SK-N-SH treated with all-trans-retinoic acid at 6 μM for 48 hours (cell line): ENCODE data around the gene CHCHD5.

Experiments used
- ATAC-seq: fragments of 200-7000 bp; cut with Tn5 transposase; 3 replicates; pipeline ENCODE4 v1.9.1; 2020; ENCODE audit warnings: mild to moderate bottlenecking, moderate library complexity
- ARNTL ChIP-seq: fragments of 450-650 bp; formaldehyde crosslinking; IDR thresholded peaks from 2 replicates; pipeline ENCODE4 v1.5.0; 2020; ENCODE audit warnings: low read depth, mild to moderate bottlenecking, moderate library complexity, borderline replicate concordance
- CSDC2 ChIP-seq: fragments of 250-450 bp; sonication (Bioruptor Pico); IDR thresholded peaks from 2 replicates; pipeline ENCODE4 v1.5.0; 2020; ENCODE audit warnings: mild to moderate bottlenecking, moderate library complexity
- GLIS3 ChIP-seq: fragments of 250-450 bp; sonication (Bioruptor Pico); IDR thresholded peaks from 2 replicates; pipeline ENCODE4 v1.5.0; 2020; ENCODE audit warnings: mild to moderate bottlenecking, moderate library complexity
- ISL1 ChIP-seq: fragments of 250-450 bp; sonication (Bioruptor Pico); IDR thresholded peaks from 2 replicates; pipeline ENCODE4 v2.1.2; 2022; ENCODE audit warnings: mild to moderate bottlenecking, moderate library complexity
- OSR1 ChIP-seq: fragments of 250-450 bp; sonication (Bioruptor Pico); IDR thresholded peaks from 2 replicates; pipeline ENCODE4 v1.8.0; 2022; ENCODE audit warnings: moderate library complexity, mild to moderate bottlenecking, inconsistent platforms
- PPARA ChIP-seq: fragments of 250-450 bp; sonication (Bioruptor Pico); IDR thresholded peaks from 2 replicates; pipeline ENCODE4 v1.5.0; 2020; ENCODE audit warnings: mild to moderate bottlenecking, borderline replicate concordance
- RARB ChIP-seq: fragments of 250-450 bp; sonication (Bioruptor Pico); IDR thresholded peaks from 2 replicates; pipeline ENCODE4 v1.8.0; 2021; ENCODE audit warnings: mild to moderate bottlenecking, moderate library complexity
- SNAI2 ChIP-seq: fragments of 250-450 bp; sonication (Bioruptor Pico); IDR thresholded peaks from 2 replicates; pipeline ENCODE4 v1.5.0; 2020; ENCODE audit warnings: mild to moderate bottlenecking, moderate library complexity
- TCF4 ChIP-seq: fragments of 250-450 bp; sonication (Bioruptor Pico); IDR thresholded peaks from 2 replicates; pipeline ENCODE4 v1.8.0; 2021; ENCODE audit warnings: mild to moderate bottlenecking, moderate library complexity, borderline replicate concordance
- TOX ChIP-seq: fragments of 250-450 bp; sonication (Bioruptor Pico); IDR thresholded peaks from 2 replicates; pipeline ENCODE4 v1.8.0; 2021; ENCODE audit warnings: mild to moderate bottlenecking, moderate library complexity, borderline replicate concordance
- ZC3H10 ChIP-seq: fragments of 250-450 bp; sonication (Bioruptor Pico); IDR thresholded peaks from 2 replicates; pipeline ENCODE4 v1.5.1; 2021; ENCODE audit warnings: mild to moderate bottlenecking, moderate library complexity
- ZFP3 ChIP-seq: fragments of 250-450 bp; sonication (Bioruptor Pico); IDR thresholded peaks from 2 replicates; pipeline ENCODE4 v1.5.0; 2020; ENCODE audit warnings: mild to moderate bottlenecking, moderate library complexity
- ZFP30 ChIP-seq: fragments of 450-650 bp; formaldehyde crosslinking; IDR thresholded peaks from 2 replicates; pipeline ENCODE4 v1.5.0; 2022; ENCODE audit warnings: mild to moderate bottlenecking, moderate library complexity
- ZNF565 ChIP-seq: fragments of 450-650 bp; formaldehyde crosslinking; conservative IDR thresholded peaks from 2 replicates; pipeline ENCODE4 v1.5.0; 2020; ENCODE audit warnings: low read depth, mild to moderate bottlenecking, moderate library complexity
- ZNF70 ChIP-seq: fragments of 450-650 bp; formaldehyde crosslinking; IDR thresholded peaks from 2 replicates; pipeline ENCODE4 v1.5.0; 2020; ENCODE audit warnings: mild to moderate bottlenecking, moderate library complexity
- TF ChIP-seq, protein P1 (sequence below): fragments of 250-450 bp; sonication (Bioruptor Pico); IDR thresholded peaks from 2 replicates; pipeline ENCODE4 v1.8.0; 2020; ENCODE audit warnings: mild to moderate bottlenecking, moderate library complexity, borderline replicate concordance
- TF ChIP-seq, protein P2 (sequence below): fragments of 250-450 bp; sonication (Bioruptor Pico); IDR thresholded peaks from 2 replicates; pipeline ENCODE4 v1.5.1; 2021; ENCODE audit warnings: mild to moderate bottlenecking, moderate library complexity
- TF ChIP-seq, protein P3 (sequence below): fragments of 250-450 bp; sonication (Bioruptor Pico); IDR thresholded peaks from 2 replicates; pipeline ENCODE4 v1.5.0; 2020; ENCODE audit warnings: mild to moderate bottlenecking, moderate library complexity
- TF ChIP-seq, protein P4 (sequence below): fragments of 250-450 bp; sonication (Bioruptor Pico); IDR thresholded peaks from 2 replicates; pipeline ENCODE4 v1.8.0; 2021; ENCODE audit warnings: low read depth, mild to moderate bottlenecking, moderate library complexity, borderline replicate concordance

CHCHD5 gene

DNA sequence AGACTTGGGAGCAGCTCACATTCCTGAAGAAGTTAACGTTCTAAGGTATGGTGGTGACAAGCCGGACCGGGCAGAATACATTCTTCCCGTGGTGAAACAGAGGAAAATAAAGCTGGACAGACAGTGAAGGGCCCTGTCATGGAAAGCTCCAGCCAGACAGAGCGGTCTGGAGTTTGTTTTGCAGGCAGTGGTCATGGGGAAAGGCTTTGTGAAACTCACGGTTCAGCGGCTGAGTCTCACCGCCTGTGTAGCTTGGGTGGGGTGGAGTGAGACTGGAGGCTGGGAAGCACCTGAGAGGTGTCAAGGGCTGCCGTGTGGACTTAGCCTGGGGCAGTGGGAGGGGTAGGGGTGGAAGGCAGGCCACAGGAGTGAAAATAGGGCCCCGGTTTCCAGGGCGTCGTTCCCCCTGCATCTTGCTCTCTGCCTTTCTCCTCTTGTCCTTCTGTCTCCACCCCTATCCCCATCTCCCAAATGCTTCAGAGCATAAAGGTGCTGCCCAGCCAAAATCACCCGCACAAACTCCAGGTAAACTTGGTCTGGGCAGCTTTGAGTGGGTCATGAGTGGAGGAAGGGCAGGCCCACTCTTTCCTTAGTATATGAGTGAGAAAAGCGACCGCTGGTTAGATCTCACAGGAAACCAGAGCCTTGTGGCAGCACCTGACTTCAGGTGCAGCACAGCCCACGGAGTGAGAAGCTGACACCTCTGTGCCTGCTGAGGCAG is 49.9 kb downstream of the CHCHD5 start:
- ATAC-seq, result no peak
- TF ChIP-seq TCF4 (CRISPR knock-in tag), result no peak

DNA sequence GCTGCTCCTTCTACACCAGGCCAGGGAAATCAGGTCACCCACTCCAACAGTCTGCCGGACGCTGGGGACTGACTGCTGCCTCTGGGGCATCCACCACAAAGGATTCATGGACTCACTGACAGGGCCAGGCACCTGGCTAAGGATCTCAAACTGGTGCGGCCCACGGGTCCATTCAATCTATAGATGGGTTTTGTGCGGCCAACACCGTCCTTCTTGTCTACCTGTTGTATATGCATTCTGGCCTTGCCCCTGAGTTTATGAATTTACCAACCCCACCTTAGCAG is 50.4 kb downstream of the CHCHD5 start:
- TF ChIP-seq ZNF70 (CRISPR knock-in tag), result no peak
- TF ChIP-seq ZFP3 (CRISPR knock-in tag), result no peak
- TF ChIP-seq TOX (CRISPR knock-in tag), result no peak
- no peak for TF ChIP-seq ZNF565 (CRISPR knock-in tag)
- no peak for TF ChIP-seq GLIS3 (CRISPR knock-in tag)
- TF ChIP-seq, protein P1, sequence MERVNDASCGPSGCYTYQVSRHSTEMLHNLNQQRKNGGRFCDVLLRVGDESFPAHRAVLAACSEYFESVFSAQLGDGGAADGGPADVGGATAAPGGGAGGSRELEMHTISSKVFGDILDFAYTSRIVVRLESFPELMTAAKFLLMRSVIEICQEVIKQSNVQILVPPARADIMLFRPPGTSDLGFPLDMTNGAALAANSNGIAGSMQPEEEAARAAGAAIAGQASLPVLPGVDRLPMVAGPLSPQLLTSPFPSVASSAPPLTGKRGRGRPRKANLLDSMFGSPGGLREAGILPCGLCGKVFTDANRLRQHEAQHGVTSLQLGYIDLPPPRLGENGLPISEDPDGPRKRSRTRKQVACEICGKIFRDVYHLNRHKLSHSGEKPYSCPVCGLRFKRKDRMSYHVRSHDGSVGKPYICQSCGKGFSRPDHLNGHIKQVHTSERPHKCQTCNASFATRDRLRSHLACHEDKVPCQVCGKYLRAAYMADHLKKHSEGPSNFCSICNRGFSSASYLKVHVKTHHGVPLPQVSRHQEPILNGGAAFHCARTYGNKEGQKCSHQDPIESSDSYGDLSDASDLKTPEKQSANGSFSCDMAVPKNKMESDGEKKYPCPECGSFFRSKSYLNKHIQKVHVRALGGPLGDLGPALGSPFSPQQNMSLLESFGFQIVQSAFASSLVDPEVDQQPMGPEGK (CRISPR knock-in tag), result no peak
- no peak for TF ChIP-seq OSR1
- ATAC-seq, result no peak

DNA sequence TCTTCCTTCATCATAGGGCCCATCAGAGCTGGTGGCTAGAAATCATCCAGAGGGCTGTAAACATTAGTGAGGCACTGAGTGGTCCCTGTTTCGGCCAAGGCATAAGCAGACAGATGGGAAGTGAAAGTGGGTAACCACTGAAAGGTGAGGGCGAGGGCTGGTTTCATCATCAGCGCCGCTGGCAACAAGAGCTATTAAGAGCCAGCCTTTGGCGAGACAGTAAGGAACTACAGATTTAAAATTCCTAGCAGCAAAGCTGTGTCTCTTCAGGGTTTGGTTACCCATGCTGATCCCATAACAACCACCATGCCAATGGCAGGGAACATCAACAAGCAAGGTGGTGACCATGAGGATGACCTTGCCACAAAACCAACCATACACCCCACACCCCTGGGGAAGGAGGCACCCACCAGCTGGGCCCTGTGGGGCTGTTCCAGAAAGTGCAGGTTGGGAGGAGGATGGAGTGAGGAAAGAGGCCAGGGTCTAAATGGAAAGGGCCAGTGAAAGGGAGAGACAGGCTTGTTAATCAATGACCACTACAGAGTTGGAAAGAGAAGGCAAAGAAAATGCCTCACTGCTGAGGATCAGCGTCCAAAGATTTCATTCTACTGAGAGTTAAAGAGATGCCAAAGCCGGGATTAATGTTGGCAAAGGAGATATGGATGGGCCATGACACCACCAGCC is 52.3 kb downstream of the CHCHD5 start:
- TF ChIP-seq PPARA (no peak), OSR1 (no peak), TCF4 (CRISPR knock-in tag) (no peak), ZFP30 (CRISPR knock-in tag) (no peak), GLIS3 (CRISPR knock-in tag) (no peak), ZFP3 (CRISPR knock-in tag) (no peak), ZC3H10 (CRISPR knock-in tag) (no peak), CSDC2 (CRISPR knock-in tag) (no peak), RARB (CRISPR knock-in tag) (no peak), ARNTL (CRISPR knock-in tag) (no peak), ISL1 (CRISPR knock-in tag) (no peak), TOX (CRISPR knock-in tag) (no peak), SNAI2 (CRISPR knock-in tag) (no peak)
- TF ChIP-seq, protein P1 (CRISPR knock-in tag), result no peak
- TF ChIP-seq, protein P2, sequence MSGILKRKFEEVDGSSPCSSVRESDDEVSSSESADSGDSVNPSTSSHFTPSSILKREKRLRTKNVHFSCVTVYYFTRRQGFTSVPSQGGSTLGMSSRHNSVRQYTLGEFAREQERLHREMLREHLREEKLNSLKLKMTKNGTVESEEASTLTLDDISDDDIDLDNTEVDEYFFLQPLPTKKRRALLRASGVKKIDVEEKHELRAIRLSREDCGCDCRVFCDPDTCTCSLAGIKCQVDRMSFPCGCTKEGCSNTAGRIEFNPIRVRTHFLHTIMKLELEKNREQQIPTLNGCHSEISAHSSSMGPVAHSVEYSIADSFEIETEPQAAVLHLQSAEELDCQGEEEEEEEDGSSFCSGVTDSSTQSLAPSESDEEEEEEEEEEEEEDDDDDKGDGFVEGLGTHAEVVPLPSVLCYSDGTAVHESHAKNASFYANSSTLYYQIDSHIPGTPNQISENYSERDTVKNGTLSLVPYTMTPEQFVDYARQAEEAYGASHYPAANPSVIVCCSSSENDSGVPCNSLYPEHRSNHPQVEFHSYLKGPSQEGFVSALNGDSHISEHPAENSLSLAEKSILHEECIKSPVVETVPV (CRISPR knock-in tag), result no peak
- TF ChIP-seq, protein P3, sequence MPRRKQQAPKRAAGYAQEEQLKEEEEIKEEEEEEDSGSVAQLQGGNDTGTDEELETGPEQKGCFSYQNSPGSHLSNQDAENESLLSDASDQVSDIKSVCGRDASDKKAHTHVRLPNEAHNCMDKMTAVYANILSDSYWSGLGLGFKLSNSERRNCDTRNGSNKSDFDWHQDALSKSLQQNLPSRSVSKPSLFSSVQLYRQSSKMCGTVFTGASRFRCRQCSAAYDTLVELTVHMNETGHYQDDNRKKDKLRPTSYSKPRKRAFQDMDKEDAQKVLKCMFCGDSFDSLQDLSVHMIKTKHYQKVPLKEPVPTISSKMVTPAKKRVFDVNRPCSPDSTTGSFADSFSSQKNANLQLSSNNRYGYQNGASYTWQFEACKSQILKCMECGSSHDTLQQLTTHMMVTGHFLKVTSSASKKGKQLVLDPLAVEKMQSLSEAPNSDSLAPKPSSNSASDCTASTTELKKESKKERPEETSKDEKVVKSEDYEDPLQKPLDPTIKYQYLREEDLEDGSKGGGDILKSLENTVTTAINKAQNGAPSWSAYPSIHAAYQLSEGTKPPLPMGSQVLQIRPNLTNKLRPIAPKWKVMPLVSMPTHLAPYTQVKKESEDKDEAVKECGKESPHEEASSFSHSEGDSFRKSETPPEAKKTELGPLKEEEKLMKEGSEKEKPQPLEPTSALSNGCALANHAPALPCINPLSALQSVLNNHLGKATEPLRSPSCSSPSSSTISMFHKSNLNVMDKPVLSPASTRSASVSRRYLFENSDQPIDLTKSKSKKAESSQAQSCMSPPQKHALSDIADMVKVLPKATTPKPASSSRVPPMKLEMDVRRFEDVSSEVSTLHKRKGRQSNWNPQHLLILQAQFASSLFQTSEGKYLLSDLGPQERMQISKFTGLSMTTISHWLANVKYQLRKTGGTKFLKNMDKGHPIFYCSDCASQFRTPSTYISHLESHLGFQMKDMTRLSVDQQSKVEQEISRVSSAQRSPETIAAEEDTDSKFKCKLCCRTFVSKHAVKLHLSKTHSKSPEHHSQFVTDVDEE (CRISPR knock-in tag), result no peak
- TF ChIP-seq, protein P4, sequence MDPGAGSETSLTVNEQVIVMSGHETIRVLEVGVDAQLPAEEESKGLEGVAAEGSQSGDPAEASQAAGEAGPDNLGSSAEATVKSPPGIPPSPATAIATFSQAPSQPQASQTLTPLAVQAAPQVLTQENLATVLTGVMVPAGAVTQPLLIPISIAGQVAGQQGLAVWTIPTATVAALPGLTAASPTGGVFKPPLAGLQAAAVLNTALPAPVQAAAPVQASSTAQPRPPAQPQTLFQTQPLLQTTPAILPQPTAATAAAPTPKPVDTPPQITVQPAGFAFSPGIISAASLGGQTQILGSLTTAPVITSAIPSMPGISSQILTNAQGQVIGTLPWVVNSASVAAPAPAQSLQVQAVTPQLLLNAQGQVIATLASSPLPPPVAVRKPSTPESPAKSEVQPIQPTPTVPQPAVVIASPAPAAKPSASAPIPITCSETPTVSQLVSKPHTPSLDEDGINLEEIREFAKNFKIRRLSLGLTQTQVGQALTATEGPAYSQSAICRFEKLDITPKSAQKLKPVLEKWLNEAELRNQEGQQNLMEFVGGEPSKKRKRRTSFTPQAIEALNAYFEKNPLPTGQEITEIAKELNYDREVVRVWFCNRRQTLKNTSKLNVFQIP (CRISPR knock-in tag), result no peak
- no peak for ATAC-seq
